IPS-18a (cell line): ENCODE measurements around the gene ADGRA1.

Experiments
- H3K27ac ChIP-seq: one replicate; pipeline ENCODE4 v1.5.1; 2013; ENCODE audit warnings: low read length
- H3K27me3 ChIP-seq: one replicate; pipeline ENCODE4 v1.6.1; 2013; ENCODE audit warnings: mild to moderate bottlenecking, low read length; ENCODE audit not compliant: control insufficient read depth, insufficient read depth
- H3K36me3 ChIP-seq: one replicate; pipeline ENCODE4 v1.6.1; 2013; ENCODE audit warnings: low read depth, low read length; ENCODE audit not compliant: control insufficient read depth
- H3K4me1 ChIP-seq: one replicate; pipeline ENCODE4 v1.6.1; 2013; ENCODE audit warnings: low read depth, low read length; ENCODE audit not compliant: control insufficient read depth
- H3K4me3 ChIP-seq: one replicate; pipeline ENCODE4 v1.5.1; 2013; ENCODE audit warnings: low read length
- H3K9ac ChIP-seq: one replicate; pipeline ENCODE4 v1.6.1; 2013; ENCODE audit warnings: mild to moderate bottlenecking, low read length, moderate library complexity
- H3K9me3 ChIP-seq: one replicate; pipeline ENCODE4 v1.6.1; 2013; ENCODE audit warnings: low read depth, low read length; ENCODE audit not compliant: control insufficient read depth

The ADGRA1 gene

DNA sequence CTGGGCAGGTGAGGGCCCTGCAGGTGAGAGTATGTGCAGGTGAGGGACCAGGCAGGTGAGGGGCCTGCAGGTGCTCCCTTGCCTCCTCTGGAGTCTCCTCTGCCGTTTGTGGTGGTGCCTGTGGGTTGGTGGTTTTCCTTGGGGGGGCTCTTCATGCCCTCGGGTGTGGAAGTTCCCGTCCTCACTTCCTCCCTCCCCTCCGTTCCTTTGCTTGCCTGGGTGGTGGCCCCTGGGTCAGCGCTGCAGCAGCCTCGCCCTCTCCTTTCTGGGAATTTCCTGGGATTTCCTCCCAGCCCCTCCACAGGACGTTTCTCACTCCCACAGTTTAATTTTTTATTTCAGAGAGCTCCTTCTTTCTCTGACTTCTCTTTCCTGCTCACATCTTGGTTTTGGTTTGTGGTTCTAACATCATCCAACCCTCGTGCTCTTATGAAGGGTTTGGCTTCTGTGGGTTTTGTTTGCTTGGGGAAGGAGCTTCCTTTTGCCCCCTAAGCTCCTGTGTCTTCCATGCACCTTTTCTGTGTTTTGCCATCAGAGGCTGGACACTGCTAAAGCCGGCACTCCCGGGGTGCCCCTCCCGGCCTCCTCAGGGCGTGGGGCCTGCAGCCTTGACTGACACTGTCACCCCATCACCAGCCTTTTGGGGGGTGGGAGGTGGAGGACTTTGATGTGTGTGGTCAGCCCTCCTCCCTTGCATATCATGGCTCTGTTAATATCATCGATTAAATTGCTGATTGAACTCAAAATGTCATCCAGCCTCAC, 29.2 kb upstream of the ADGRA1 start:
- Histone ChIP-seq H3K4me1 (no peaks in the 10 kb centered on the region), H3K9ac (no peak overlapping the region), H3K27ac (no peak overlapping the region), H3K9me3 (no peaks in the 10 kb centered on the region), H3K27me3 (no peaks in the 10 kb centered on the region), H3K4me3 (no peak overlapping the region), H3K36me3 (no peaks in the 10 kb centered on the region)

GRCh38 chr10:133059093-133059470, 28.6 kb upstream of the ADGRA1 start:
- H3K9ac ChIP-seq: no peak overlapping the region
- H3K4me1 ChIP-seq: no peaks in the 10 kb centered on the region
- no peaks in the 10 kb centered on the region for H3K9me3 ChIP-seq
- no peak overlapping the region for H3K4me3 ChIP-seq
- no peak overlapping the region for H3K27ac ChIP-seq
- H3K36me3 ChIP-seq: no peaks in the 10 kb centered on the region
- H3K27me3 ChIP-seq: no peaks in the 10 kb centered on the region

GRCh38 chr10:133059571-133059970, 28.2 kb upstream of the ADGRA1 start:
- Histone ChIP-seq H3K4me3 (no peak overlapping the region), H3K9me3 (no peaks in the 10 kb centered on the region), H3K4me1 (no peaks in the 10 kb centered on the region), H3K27ac (no peak overlapping the region), H3K36me3 (no peaks in the 10 kb centered on the region), H3K27me3 (no peaks in the 10 kb centered on the region), H3K9ac (no peak overlapping the region)

GRCh38 chr10:133060022-133060421, 27.7 kb upstream of the ADGRA1 start:
- Histone ChIP-seq H3K9me3 (no peaks in the 10 kb centered on the region), H3K4me1 (no peaks in the 10 kb centered on the region), H3K9ac (no peak overlapping the region), H3K27ac (no peak overlapping the region), H3K36me3 (no peaks in the 10 kb centered on the region), H3K4me3 (no peak overlapping the region), H3K27me3 (no peaks in the 10 kb centered on the region)

DNA sequence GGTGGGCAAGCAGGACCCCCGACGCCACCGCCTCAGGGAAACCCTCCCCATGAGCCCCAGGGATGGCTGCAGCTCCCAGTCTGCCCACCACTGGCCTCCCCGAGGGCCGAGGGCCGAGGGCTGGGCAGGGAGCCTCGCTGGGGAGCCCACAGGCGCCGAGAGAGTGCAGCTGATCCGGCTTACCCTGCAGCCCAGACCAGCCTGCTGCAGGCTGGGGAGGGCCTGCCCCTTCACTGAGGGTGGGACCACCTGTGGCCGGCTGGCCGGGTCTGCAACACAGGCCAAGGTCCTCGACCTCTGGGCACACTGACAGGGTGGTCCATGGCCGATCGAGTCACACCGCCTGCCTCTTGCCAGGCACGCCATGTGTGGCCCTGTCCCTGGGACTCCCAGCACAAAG, 27.3 kb upstream of the ADGRA1 start:
- Histone ChIP-seq H3K4me3 (no peak overlapping the region), H3K27ac (no peak overlapping the region), H3K9ac (no peak overlapping the region), H3K4me1 (no peaks in the 10 kb centered on the region), H3K9me3 (no peaks in the 10 kb centered on the region), H3K36me3 (no peaks in the 10 kb centered on the region), H3K27me3 (no peaks in the 10 kb centered on the region)

DNA sequence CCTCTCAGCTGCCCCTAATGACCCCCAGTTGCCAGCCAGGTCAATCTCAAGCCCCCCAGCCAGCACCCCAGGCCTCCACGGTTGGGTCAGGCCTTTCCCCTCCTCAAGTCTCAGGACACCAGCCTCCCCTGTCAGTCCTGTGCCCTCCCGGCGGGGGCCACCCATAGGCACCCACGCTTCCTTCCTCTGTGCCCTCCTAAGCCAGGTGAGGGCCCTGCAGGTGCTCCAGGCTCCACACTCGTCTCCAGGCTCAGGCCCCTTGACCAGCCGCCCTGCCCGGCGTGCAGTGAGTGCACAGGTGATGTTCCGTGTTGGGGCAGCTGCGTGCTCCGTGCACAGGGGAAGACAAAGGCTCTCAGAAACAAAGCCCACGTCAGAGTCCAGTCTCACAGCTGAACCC, 26.8 kb upstream of the ADGRA1 start:
- Histone ChIP-seq H3K4me1 (no peaks in the 10 kb centered on the region), H3K36me3 (no peaks in the 10 kb centered on the region), H3K9ac (no peak overlapping the region), H3K27me3 (no peaks in the 10 kb centered on the region), H3K9me3 (no peaks in the 10 kb centered on the region), H3K27ac (no peak overlapping the region), H3K4me3 (no peak overlapping the region)

DNA sequence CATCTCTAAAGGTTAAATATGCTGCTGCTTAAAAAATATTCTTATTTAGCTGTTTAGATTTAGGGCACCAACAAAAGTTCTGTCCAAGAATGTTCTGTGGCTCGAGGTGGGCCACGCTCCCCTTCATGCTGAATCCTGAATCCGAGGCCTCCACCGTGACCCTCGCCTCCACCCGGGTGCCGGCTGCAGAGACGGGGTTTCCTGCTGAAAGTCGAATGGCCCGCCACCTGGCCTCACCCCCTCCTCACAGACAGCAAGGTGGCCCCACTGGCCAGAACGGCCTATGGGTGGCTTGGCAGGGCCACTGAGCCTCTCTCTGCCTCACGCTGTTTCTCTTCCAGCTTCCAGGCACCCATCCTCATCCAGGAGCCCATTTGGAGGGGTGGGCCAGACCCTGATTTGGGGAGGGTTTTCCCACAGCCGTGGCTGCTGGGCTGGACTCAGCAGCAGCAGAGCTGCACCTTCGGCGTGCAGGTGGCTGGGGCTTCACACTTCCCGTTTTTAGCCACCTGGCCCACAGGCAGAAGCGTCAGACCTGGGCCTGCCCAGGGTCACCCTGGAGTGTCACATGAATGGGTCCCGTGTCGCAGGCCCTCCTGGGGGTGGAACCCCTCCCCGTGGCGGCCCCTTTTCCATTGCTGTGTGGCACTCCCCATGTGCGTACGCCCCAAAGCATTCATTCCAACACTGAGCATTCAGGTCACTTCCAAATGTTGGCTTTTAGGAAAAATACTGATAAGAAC, 26.3 kb upstream of the ADGRA1 start:
- H3K9ac ChIP-seq: no peak overlapping the region
- no peaks in the 10 kb centered on the region for H3K36me3 ChIP-seq
- no peaks in the 10 kb centered on the region for H3K4me1 ChIP-seq
- H3K27ac ChIP-seq: no peak overlapping the region
- no peaks in the 10 kb centered on the region for H3K27me3 ChIP-seq
- no peak overlapping the region for H3K4me3 ChIP-seq
- H3K9me3 ChIP-seq: no peaks in the 10 kb centered on the region

DNA sequence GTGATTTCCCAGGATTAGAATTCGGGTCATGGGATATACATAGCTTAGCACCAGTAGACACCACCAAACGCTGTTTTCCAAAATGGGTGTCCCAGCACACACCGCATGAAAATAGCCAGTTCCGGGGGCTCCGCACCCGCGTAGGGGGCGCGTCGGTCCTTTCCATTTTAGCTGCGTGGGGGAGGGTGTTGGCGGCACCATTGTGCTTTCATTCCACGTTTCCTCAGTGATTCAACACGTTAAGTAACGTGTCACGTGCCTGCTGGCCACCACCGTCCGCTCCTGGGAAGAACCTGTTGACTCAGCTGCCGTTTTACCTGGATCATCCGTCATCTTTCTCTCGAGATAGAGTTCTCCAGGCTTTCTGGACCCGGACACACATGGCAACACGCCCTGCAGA, 25.6 kb upstream of the ADGRA1 start:
- no peak overlapping the region for H3K4me3 ChIP-seq
- H3K4me1 ChIP-seq: no peaks in the 10 kb centered on the region
- H3K9ac ChIP-seq: no peak overlapping the region
- H3K27me3 ChIP-seq: no peaks in the 10 kb centered on the region
- H3K27ac ChIP-seq: no peak overlapping the region
- H3K36me3 ChIP-seq: no peaks in the 10 kb centered on the region
- no peaks in the 10 kb centered on the region for H3K9me3 ChIP-seq

DNA sequence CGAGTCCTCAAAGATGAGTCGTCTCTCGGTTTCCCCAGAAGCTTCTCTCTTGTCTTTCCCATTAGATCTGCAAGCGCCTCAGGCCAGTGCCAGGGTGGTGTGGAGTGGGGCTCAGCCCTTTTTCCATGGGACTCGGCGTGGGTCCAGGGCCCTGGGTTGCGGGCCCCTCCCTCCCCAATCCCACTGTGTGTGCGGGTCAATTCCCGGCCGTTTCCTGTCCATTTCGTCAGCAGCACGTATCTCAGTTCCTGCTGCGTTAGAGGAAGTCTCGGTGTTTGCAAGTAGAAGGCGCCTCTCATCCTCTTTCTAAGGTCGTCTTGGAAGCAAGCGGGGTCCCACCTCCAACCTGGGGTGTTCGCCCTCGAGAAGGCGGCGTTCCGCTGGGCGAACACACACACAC, 25.1 kb upstream of the ADGRA1 start:
- Histone ChIP-seq H3K4me1 (no peaks in the 10 kb centered on the region), H3K9ac (no peak overlapping the region), H3K9me3 (no peaks in the 10 kb centered on the region), H3K36me3 (no peaks in the 10 kb centered on the region), H3K27ac (no peak overlapping the region), H3K27me3 (no peaks in the 10 kb centered on the region), H3K4me3 (no peak overlapping the region)

GRCh38 chr10:133067149-133068105, 20.3 kb upstream of the ADGRA1 start:
- H3K27me3 ChIP-seq: no peaks in the 10 kb centered on the region
- H3K9me3 ChIP-seq: no peaks in the 10 kb centered on the region
- H3K9ac ChIP-seq: no peak overlapping the region
- no peaks in the 10 kb centered on the region for H3K36me3 ChIP-seq
- no peak overlapping the region for H3K4me3 ChIP-seq
- H3K27ac ChIP-seq: no peak overlapping the region
- H3K4me1 ChIP-seq: no peaks in the 10 kb centered on the region
